HCT116 (cell line): ENCODE measurements around the gene GNLY.

Source experiments
- EZH2 ChIP-seq: fragments of 200-600 bp; sonication (generic); IDR thresholded peaks from 2 replicates; pipeline ENCODE4 v1.6.1; 2017; ENCODE audit warnings: antibody characterized with exemption, mixed run types
- POLR2AphosphoS5 ChIP-seq: IDR thresholded peaks from 2 replicates; pipeline ENCODE4 v1.6.1; 2011; ENCODE audit warnings: mild to moderate bottlenecking, low read depth, low read length, moderate library complexity
- YY1 ChIP-seq: IDR thresholded peaks from 2 replicates; pipeline ENCODE4 v1.6.1; 2011; ENCODE audit warnings: low read length, low read depth, moderate library complexity, mild to moderate bottlenecking; ENCODE audit not compliant: insufficient replicate concordance; ENCODE audit errors: extremely low read depth
- TF ChIP-seq, protein P1 (sequence below): IDR thresholded peaks from 2 replicates; pipeline ENCODE4 v1.6.1; 2011; ENCODE audit warnings: mild to moderate bottlenecking, low read length, moderate library complexity; ENCODE audit not compliant: insufficient replicate concordance; ENCODE audit errors: extremely low read depth
- TF ChIP-seq, protein P2 (sequence below), 3 experiments: fragments of 200-600 bp in 1 of 3; sonication (generic) in 1 of 3; IDR thresholded peaks in 2 of 3; conservative IDR thresholded peaks in 1 of 3; 2 replicates each; pipeline ENCODE4 v1.5.1; 2012 to 2017; ENCODE audit warnings: low read depth in 2 of 3, low read length in 2 of 3, antibody characterized with exemption in 1 of 3, borderline replicate concordance in 1 of 3, control low read depth in 1 of 3, mild to moderate bottlenecking in 1 of 3, mixed read lengths in 1 of 3, mixed run types in 1 of 3, moderate library complexity in 1 of 3; ENCODE audit not compliant: insufficient read depth in 1 of 3

DNA sequence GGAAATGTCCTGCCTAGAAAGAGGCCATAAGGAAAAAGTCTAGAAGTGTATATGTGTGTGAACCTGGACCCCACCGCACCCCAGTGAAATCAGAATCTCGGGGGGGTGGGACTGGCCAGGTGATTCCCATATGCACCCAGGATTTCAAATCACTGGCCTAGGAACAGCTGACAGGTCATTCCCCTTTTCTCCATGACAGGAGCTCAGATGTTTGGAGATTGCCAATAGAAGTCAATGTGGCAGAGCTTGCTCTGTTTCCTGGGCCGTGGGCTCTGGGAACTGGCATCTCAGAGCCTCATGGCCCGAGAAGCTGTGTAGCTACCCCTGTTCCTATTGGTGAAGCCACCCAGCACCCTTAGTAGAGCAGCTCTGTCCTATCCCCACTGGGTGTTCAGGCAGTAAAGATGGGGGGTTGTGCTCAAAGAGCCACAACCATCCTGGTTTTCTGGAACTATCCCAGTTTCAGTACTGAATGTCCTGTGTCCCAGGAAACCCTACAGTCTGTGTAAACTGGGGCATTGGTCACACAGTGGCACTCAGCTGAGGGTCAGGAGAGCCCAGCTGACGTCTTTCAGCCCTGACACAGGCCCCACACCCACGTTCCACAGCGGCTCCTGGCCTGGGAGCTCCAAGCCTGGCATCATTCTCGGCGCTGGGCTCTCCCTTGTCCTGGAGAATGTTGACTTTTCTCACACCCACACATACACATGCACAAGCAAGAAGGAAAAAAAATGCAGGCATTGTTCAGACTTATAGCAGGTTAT, 18.9 kb downstream of the GNLY start:
- TF ChIP-seq YY1 = no peak
- TF ChIP-seq, protein P1, sequence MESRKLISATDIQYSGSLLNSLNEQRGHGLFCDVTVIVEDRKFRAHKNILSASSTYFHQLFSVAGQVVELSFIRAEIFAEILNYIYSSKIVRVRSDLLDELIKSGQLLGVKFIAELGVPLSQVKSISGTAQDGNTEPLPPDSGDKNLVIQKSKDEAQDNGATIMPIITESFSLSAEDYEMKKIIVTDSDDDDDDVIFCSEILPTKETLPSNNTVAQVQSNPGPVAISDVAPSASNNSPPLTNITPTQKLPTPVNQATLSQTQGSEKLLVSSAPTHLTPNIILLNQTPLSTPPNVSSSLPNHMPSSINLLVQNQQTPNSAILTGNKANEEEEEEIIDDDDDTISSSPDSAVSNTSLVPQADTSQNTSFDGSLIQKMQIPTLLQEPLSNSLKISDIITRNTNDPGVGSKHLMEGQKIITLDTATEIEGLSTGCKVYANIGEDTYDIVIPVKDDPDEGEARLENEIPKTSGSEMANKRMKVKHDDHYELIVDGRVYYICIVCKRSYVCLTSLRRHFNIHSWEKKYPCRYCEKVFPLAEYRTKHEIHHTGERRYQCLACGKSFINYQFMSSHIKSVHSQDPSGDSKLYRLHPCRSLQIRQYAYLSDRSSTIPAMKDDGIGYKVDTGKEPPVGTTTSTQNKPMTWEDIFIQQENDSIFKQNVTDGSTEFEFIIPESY = no peak
- no peak for TF ChIP-seq POLR2AphosphoS5
- TF ChIP-seq EZH2 = no peak
- TF ChIP-seq, protein P2, sequence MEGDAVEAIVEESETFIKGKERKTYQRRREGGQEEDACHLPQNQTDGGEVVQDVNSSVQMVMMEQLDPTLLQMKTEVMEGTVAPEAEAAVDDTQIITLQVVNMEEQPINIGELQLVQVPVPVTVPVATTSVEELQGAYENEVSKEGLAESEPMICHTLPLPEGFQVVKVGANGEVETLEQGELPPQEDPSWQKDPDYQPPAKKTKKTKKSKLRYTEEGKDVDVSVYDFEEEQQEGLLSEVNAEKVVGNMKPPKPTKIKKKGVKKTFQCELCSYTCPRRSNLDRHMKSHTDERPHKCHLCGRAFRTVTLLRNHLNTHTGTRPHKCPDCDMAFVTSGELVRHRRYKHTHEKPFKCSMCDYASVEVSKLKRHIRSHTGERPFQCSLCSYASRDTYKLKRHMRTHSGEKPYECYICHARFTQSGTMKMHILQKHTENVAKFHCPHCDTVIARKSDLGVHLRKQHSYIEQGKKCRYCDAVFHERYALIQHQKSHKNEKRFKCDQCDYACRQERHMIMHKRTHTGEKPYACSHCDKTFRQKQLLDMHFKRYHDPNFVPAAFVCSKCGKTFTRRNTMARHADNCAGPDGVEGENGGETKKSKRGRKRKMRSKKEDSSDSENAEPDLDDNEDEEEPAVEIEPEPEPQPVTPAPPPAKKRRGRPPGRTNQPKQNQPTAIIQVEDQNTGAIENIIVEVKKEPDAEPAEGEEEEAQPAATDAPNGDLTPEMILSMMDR (IDR thresholded peaks at IDR 0.05 in 2 of 3, conservative IDR thresholded peaks at IDR 0.05 in 1 of 3; ENCODE audit: borderline replicate concordance in 1 of 3, insufficient read depth in 1 of 3, low read depth in 2 of 3, low read length in 2 of 3) = no peak
